ENCODE measurements around the gene TSHZ1.

GRCh38 chr18:75262511-75262910, 51.9 kb downstream of the TSHZ1 start:
- TF ChIP-seq EZH2 (IDR thresholded peaks at IDR 0.05; ENCODE audit: insufficient read depth, poor library complexity, severe bottlenecking) (no peak), EZH2phosphoT487 (IDR thresholded peaks at IDR 0.05; ENCODE audit: insufficient read depth, low read depth) (no peak)
